Brain microvascular endothelial cell (primary cell): ENCODE results near the gene ANKMY2.
"Not testable (repeated sequence)": the region's sequence is repeated elsewhere in the genome, so short reads cannot be mapped to it uniquely, and the experiment has no call there.

Experiments used
- DNase-seq: peaks from one replicate; pipeline ENCODE4 v3.0.0-alpha.2; 2020
- H3K27ac ChIP-seq: fragments of 250-450 bp; sonication (Bioruptor Pico); 2 replicates; pipeline ENCODE4 v1.5.1; 2020; ENCODE audit warnings: mild to moderate bottlenecking, moderate library complexity
- H3K27me3 ChIP-seq: fragments of 250-450 bp; sonication (Bioruptor Pico); replicated peaks from 2 replicates; pipeline ENCODE4 v1.5.1; 2020; ENCODE audit warnings: mild to moderate bottlenecking
- H3K36me3 ChIP-seq: fragments of 250-450 bp; sonication (Bioruptor Pico); replicated peaks from 2 replicates; pipeline ENCODE4 v1.5.1; 2020; ENCODE audit warnings: mild to moderate bottlenecking
- H3K4me3 ChIP-seq: 2 replicates; pipeline ENCODE4 v1.5.1; 2011; ENCODE audit warnings: low read depth, mild to moderate bottlenecking, control low read depth, low read length, moderate library complexity
- CTCF ChIP-seq: IDR thresholded peaks from 2 replicates; pipeline ENCODE4 v1.5.1; 2011; ENCODE audit warnings: low read depth, mild to moderate bottlenecking, moderate library complexity, low read length, control low read depth, inconsistent platforms; ENCODE audit errors: missing control alignments
- in situ Hi-C: cut with HindIII; loops from 2 replicates; pipeline ENCODE4 v1.10.0; 2017; ENCODE audit warnings: low sequenced_read_pairs, low pct_ligation_motif_present

Gene ANKMY2

GRCh38 chr7:16685535-16685934 is 40.0 kb upstream of the ANKMY2 start:
- Histone ChIP-seq H3K27me3 (no peaks in the 10 kb centered on the region), H3K27ac (no peak overlapping the region), H3K4me3 (no peak overlapping the region), H3K36me3 (peaks cover 33% of the 10 kb centered on the region)
- in situ Hi-C loops, result no loop called here
- DNase-seq, result no peak
- TF ChIP-seq CTCF, result no peak

- in situ Hi-C loops, result no loop called here
These were observed 39.4 kb upstream of the ANKMY2 start for GRCh38 chr7:16684935-16685334.

GRCh38 chr7:16678645-16679566 is 33.4 kb upstream of the ANKMY2 start:
- H3K27me3 ChIP-seq, in situ Hi-C loops, H3K4me3 ChIP-seq, H3K27ac ChIP-seq, DNase-seq: not testable (repeated sequence)
- H3K36me3 ChIP-seq, result peaks cover 38% of the 10 kb centered on the region

More at GRCh38 chr7:16684935-16685334, 39.4 kb upstream of the ANKMY2 start:
- Histone ChIP-seq H3K27ac (no peak overlapping the region), H3K4me3 (no peak overlapping the region), H3K36me3 (peaks cover 33% of the 10 kb centered on the region), H3K27me3 (no peaks in the 10 kb centered on the region)
- DNase-seq, result no peak
- no peak for TF ChIP-seq CTCF

GRCh38 chr7:16677978-16678494 is 32.5 kb upstream of the ANKMY2 start:
- Histone ChIP-seq H3K27ac (no peak overlapping the region), H3K27me3 (no peaks in the 10 kb centered on the region), H3K4me3 (no peak overlapping the region), H3K36me3 (peaks cover 36% of the 10 kb centered on the region)
- in situ Hi-C loops, result no loop called here
- no peak for DNase-seq
- TF ChIP-seq CTCF, result no peak

GRCh38 chr7:16675277-16675676 is 29.7 kb upstream of the ANKMY2 start:
- peaks cover 23% of the 10 kb centered on the region for H3K36me3 ChIP-seq
- H3K27ac ChIP-seq, result no peak overlapping the region
- TF ChIP-seq CTCF, result no peak
- no peak for DNase-seq
- in situ Hi-C loops, result no loop called here
- H3K27me3 ChIP-seq, result no peaks in the 10 kb centered on the region
- H3K4me3 ChIP-seq, result no peak overlapping the region

GRCh38 chr7:16671811-16672210 is 26.3 kb upstream of the ANKMY2 start:
- TF ChIP-seq CTCF, result no peak
- H3K27ac ChIP-seq, result no peak overlapping the region
- no peak overlapping the region for H3K4me3 ChIP-seq
- peaks cover 20% of the 10 kb centered on the region for H3K36me3 ChIP-seq
- DNase-seq, result no peak
- in situ Hi-C loops, result no loop called here
- H3K27me3 ChIP-seq, result no peaks in the 10 kb centered on the region
